IMR-90 (cell line): ENCODE data around the gene ACVR2B. TPM values are rescaled to one million over a fixed set of nuclear protein-coding genes. Genes with fewer than 3 reads are reported as not detected.
A peak's percentile ranks its signal among the peaks of the same experiment; 100 is the strongest.

Experiments used
- ATAC-seq: fragments of 200-7000 bp; cut with Tn5 transposase; 2 replicates; pipeline ENCODE4 v1.9.1; 2020; ENCODE audit warnings: low read depth, mild to moderate bottlenecking, moderate library complexity
- BruUV-seq: library from RNA; stranded (reverse); fragments of 400-500 nt; replicated peaks from 2 replicates; lab custom pipeline; 2021; lab: Mats Ljungman, UMichigan
- CTCF ChIA-PET: fragments of 300-600 bp; formaldehyde crosslinking; extraction: SDS; loops from one replicate; lab custom pipeline; 2021; ENCODE audit warnings: antibody characterized with exemption; lab: Yijun Ruan, JAX
- POLR2A ChIA-PET: fragments of 300-600 bp; sonication (Branson Sonifier 250); formaldehyde crosslinking; loops from one replicate; lab custom pipeline; 2022; ENCODE audit warnings: antibody characterized with exemption; ENCODE audit not compliant: unreplicated experiment; lab: Charles Lee
- DNase-seq: peaks from one replicate; pipeline ENCODE4 v3.0.0; 2013
- H2AFZ ChIP-seq: replicated peaks from 2 replicates; pipeline ENCODE3; 2013; ENCODE audit warnings: low read length, mild to moderate bottlenecking; ENCODE audit not compliant: poor library complexity
- H2AK5ac ChIP-seq: 2 replicates; pipeline ENCODE4 v1.6.1; 2013; ENCODE audit warnings: low read depth, low read length, inconsistent platforms
- H2AK9ac ChIP-seq: replicated peaks from 2 replicates; pipeline ENCODE3; 2013; ENCODE audit warnings: mild to moderate bottlenecking, low read depth, low read length, moderate library complexity; ENCODE audit not compliant: poor library complexity
- H2BK120ac ChIP-seq: 2 replicates; pipeline ENCODE4 v1.6.1; 2013; ENCODE audit warnings: low read depth, low read length, inconsistent platforms
- H2BK15ac ChIP-seq: 3 replicates; pipeline ENCODE4 v1.6.1; 2013; ENCODE audit warnings: low read depth, low read length, inconsistent platforms
- H2BK20ac ChIP-seq: 2 replicates; pipeline ENCODE4 v1.6.1; 2013; ENCODE audit warnings: low read depth, mild to moderate bottlenecking, inconsistent platforms, low read length, moderate library complexity
- H2BK5ac ChIP-seq: 2 replicates; pipeline ENCODE4 v1.6.1; 2013; ENCODE audit warnings: mild to moderate bottlenecking, low read depth, low read length, inconsistent platforms; ENCODE audit not compliant: poor library complexity, severe bottlenecking
- H3K14ac ChIP-seq: replicated peaks from 2 replicates; pipeline ENCODE4 v1.6.1; 2013; ENCODE audit warnings: low read depth, low read length, inconsistent platforms
- H3K18ac ChIP-seq: 2 replicates; pipeline ENCODE4 v1.6.1; 2013; ENCODE audit warnings: low read depth, low read length, control low read depth
- H3K23ac ChIP-seq: 2 replicates; pipeline ENCODE4 v1.6.1; 2013; ENCODE audit warnings: low read depth, low read length, inconsistent platforms
- H3K27ac ChIP-seq: 2 replicates; pipeline ENCODE4 v1.5.1; 2013; ENCODE audit warnings: mild to moderate bottlenecking, control low read depth, low read length; ENCODE audit not compliant: insufficient read depth
- H3K27me3 ChIP-seq: 2 replicates; pipeline ENCODE4 v1.6.1; 2013; ENCODE audit warnings: low read length; ENCODE audit not compliant: control insufficient read depth, insufficient read depth
- H3K36me3 ChIP-seq: 2 replicates; pipeline ENCODE4 v1.6.1; 2013; ENCODE audit warnings: low read length, mixed read lengths; ENCODE audit not compliant: control insufficient read depth, insufficient read depth
- H3K4ac ChIP-seq: 2 replicates; pipeline ENCODE4 v1.6.1; 2013; ENCODE audit warnings: low read depth, low read length, inconsistent platforms
- H3K4me1 ChIP-seq: 2 replicates; pipeline ENCODE4 v1.6.1; 2013; ENCODE audit warnings: low read length, mixed read lengths; ENCODE audit not compliant: control insufficient read depth, insufficient read depth
- H3K4me2 ChIP-seq: 2 replicates; pipeline ENCODE4 v1.6.1; 2013; ENCODE audit warnings: low read depth, mild to moderate bottlenecking, control low read depth, low read length, moderate library complexity
- H3K4me3 ChIP-seq: 2 replicates; pipeline ENCODE4 v1.5.1; 2013; ENCODE audit warnings: low read depth, mild to moderate bottlenecking, control low read depth, low read length, moderate library complexity; ENCODE audit not compliant: insufficient read depth
- H3K56ac ChIP-seq: 2 replicates; pipeline ENCODE4 v1.6.1; 2013; ENCODE audit warnings: low read length, inconsistent platforms; ENCODE audit not compliant: insufficient read depth; ENCODE audit errors: extremely low read depth
- H3K79me1 ChIP-seq, 2 experiments: 2 replicates each; pipeline ENCODE4 v1.6.1; 2013; ENCODE audit warnings: low read length in 2 of 2, inconsistent platforms in 1 of 2, low read depth in 1 of 2
- H3K9ac ChIP-seq: 2 replicates; pipeline ENCODE4 v1.6.1; 2013; ENCODE audit warnings: low read depth, low read length, control low read depth
- H3K9me1 ChIP-seq: 2 replicates; pipeline ENCODE4 v1.6.1; 2013; ENCODE audit warnings: low read length, inconsistent platforms; ENCODE audit not compliant: insufficient read depth
- H3K9me3 ChIP-seq: 2 replicates; pipeline ENCODE4 v1.6.1; 2013; ENCODE audit warnings: low read length; ENCODE audit not compliant: control insufficient read depth, insufficient read depth
- H4K20me1 ChIP-seq: 2 replicates; pipeline ENCODE4 v1.6.1; 2013; ENCODE audit warnings: low read length, inconsistent platforms; ENCODE audit not compliant: insufficient read depth
- H4K5ac ChIP-seq: 2 replicates; pipeline ENCODE4 v1.6.1; 2013; ENCODE audit warnings: mild to moderate bottlenecking, low read depth, low read length, control low read depth
- H4K8ac ChIP-seq, 2 experiments: 2 replicates each; pipeline ENCODE4 v1.6.1; 2013; ENCODE audit warnings: low read depth in 2 of 2, low read length in 2 of 2, control low read depth in 1 of 2, inconsistent platforms in 1 of 2
- H4K91ac ChIP-seq: 2 replicates; pipeline ENCODE4 v1.6.1; 2013; ENCODE audit warnings: low read depth, low read length, inconsistent platforms; ENCODE audit not compliant: insufficient read depth
- BHLHE40 ChIP-seq: fragments of 150-350 bp; IDR thresholded peaks from 2 replicates; pipeline ENCODE4 v1.6.1; 2016; ENCODE audit warnings: mild to moderate bottlenecking, low read depth, low read length
- CEBPB ChIP-seq: IDR thresholded peaks from 2 replicates; pipeline ENCODE4 v1.6.1; 2012; ENCODE audit warnings: low read depth, low read length, improper control_type of control experiment
- CHD1 ChIP-seq: IDR thresholded peaks from 2 replicates; pipeline ENCODE4 v1.6.1; 2012; ENCODE audit warnings: low read depth, low read length, improper control_type of control experiment
- FOS ChIP-seq: fragments of 150-350 bp; IDR thresholded peaks from 2 replicates; pipeline ENCODE4 v1.6.1; 2016; ENCODE audit warnings: low read depth, low read length
- MAFK ChIP-seq: IDR thresholded peaks from 2 replicates; pipeline ENCODE4 v1.6.1; 2012; ENCODE audit warnings: low read depth, low read length, improper control_type of control experiment
- MAZ ChIP-seq: IDR thresholded peaks from 2 replicates; pipeline ENCODE4 v1.6.1; 2012; ENCODE audit warnings: low read depth, mild to moderate bottlenecking, low read length, improper control_type of control experiment, moderate library complexity, borderline replicate concordance
- MXI1 ChIP-seq: IDR thresholded peaks from 2 replicates; pipeline ENCODE4 v1.6.1; 2012; ENCODE audit warnings: low read depth, mild to moderate bottlenecking, low read length, moderate library complexity, borderline replicate concordance
- NFE2L2 ChIP-seq: fragments of 150-350 bp; IDR thresholded peaks from 2 replicates; pipeline ENCODE4 v1.6.1; 2016; ENCODE audit warnings: low read depth, mild to moderate bottlenecking, low read length
- POLR2A ChIP-seq: IDR thresholded peaks from 2 replicates; pipeline ENCODE4 v1.6.1; 2012; ENCODE audit warnings: mild to moderate bottlenecking, low read depth, low read length
- RAD21 ChIP-seq: IDR thresholded peaks from 2 replicates; pipeline ENCODE4 v1.6.1; 2012; ENCODE audit warnings: low read length, improper control_type of control experiment
- RCOR1 ChIP-seq: IDR thresholded peaks from 2 replicates; pipeline ENCODE4 v1.6.1; 2012; ENCODE audit warnings: mild to moderate bottlenecking, low read length, improper control_type of control experiment; ENCODE audit not compliant: insufficient replicate concordance
- RFX5 ChIP-seq: IDR thresholded peaks from 2 replicates; pipeline ENCODE4 v1.8.0; 2012; ENCODE audit warnings: low read depth, mild to moderate bottlenecking, low read length, moderate library complexity
- SMC3 ChIP-seq: fragments of 150-350 bp; IDR thresholded peaks from 2 replicates; pipeline ENCODE4 v1.6.1; 2016; ENCODE audit warnings: low read depth, mild to moderate bottlenecking, antibody characterized with exemption, low read length, moderate library complexity
- WGBS, 2 experiments: methylation state at CpG; one replicate each; pipeline versions ENCODE4 v1.1.5 to v1.1.7; 2013; ENCODE audit warnings: missing lambda C conversion rate in 2 of 2; ENCODE audit not compliant: insufficient read length in 1 of 2; ENCODE audit errors: extremely low coverage in 2 of 2; 5-methylcytosine and 5-hydroxymethylcytosine counted together
- dilution Hi-C: fragments of 300-500 bp; cut with HindIII; formaldehyde crosslinking; loops from one replicate; pipeline ENCODE4 v1.14.3; 2018; ENCODE audit warnings: low sequenced_read_pairs; ENCODE audit not compliant: unreplicated experiment
- in situ Hi-C: fragments of 300-500 bp; cut with MboI; formaldehyde crosslinking; loops from 3 replicates; pipeline ENCODE4 v1.14.3; 2019; ENCODE audit warnings: low sequenced_read_pairs, inconsistent platforms, mixed read lengths
- intact Hi-C: fragments of 100-400 bp; cut with micrococcal nuclease; formaldehyde crosslinking; loops from 2 replicates; pipeline ENCODE4 v1.10.0; 2022
- polyA plus RNA-seq, 3 experiments: library from polyadenylated mRNA; depleted of rRNA; stranded (reverse); fragments of >200 nt; gene quantifications; 2 replicates each; pipeline ENCODE4 v1.2.3, GENCODE V29; 2012; ENCODE audit warnings: low replicate concordance in 1 of 3
- total RNA-seq: library from RNA; depleted of rRNA; stranded (reverse); fragments of >200 nt; gene quantifications from 2 replicates; pipeline ENCODE4 v1.2.3, GENCODE V29; 2012
- TF ChIP-seq, protein P1 (sequence below): fragments of 150-350 bp; IDR thresholded peaks from 2 replicates; pipeline ENCODE4 v1.6.1; 2016; ENCODE audit warnings: low read depth, mild to moderate bottlenecking, low read length, moderate library complexity, borderline replicate concordance
- TF ChIP-seq, protein P2 (sequence below): fragments of 150-350 bp; IDR thresholded peaks from 2 replicates; pipeline ENCODE4 v1.6.1; 2017; ENCODE audit warnings: mild to moderate bottlenecking, antibody characterized with exemption, low read length, low read depth
- TF ChIP-seq, protein P3 (sequence below): conservative IDR thresholded peaks from 2 replicates; pipeline ENCODE4 v1.5.1; 2012; ENCODE audit warnings: mild to moderate bottlenecking, low read depth, low read length, improper control_type of control experiment

ACVR2B gene
- total and polyA plus RNA-seq, 2 of the 4 experiments (the other 2 are of a cell fraction): 0.60 to 1.3 TPM

DNA sequence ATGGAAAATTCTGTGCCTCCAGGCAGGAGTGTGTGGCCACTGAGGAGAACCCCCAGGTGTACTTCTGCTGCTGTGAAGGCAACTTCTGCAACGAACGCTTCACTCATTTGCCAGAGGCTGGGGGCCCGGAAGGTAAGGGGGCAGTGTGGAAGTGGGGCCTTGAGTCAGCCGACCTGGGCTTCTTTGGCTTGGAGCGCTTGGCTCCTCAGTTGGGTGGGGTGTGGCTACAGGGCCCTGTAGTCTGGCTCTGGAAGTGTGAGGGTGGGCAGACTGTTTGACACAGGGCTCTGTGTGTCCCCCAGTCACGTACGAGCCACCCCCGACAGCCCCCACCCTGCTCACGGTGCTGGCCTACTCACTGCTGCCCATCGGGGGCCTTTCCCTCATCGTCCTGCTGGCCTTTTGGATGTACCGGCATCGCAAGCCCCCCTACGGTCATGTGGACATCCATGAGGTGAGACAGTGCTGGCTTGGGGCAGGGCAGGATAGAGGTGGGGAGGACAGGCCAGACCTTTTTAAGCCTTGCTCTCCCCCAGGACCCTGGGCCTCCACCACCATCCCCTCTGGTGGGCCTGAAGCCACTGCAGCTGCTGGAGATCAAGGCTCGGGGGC is 24.3 kb downstream of the ACVR2B start:
- Histone ChIP-seq H2AK5ac (no peak overlapping the region), H4K20me1 (peaks cover 12% of the 10 kb centered on the region), H3K18ac (no peak overlapping the region), H2BK20ac (no peak overlapping the region), H4K8ac (no peak overlapping the region), H3K14ac (no peak overlapping the region), H2AFZ (no peak overlapping the region), H3K9ac (no peak overlapping the region), H3K4me1 (no peaks in the 10 kb centered on the region), H3K4ac (no peak overlapping the region), H2BK5ac (no peak overlapping the region), H4K5ac (no peak overlapping the region), H3K4me3 (no peak overlapping the region), H2AK9ac (peak overlapping the region; percentile 50), H3K56ac (no peak overlapping the region), H3K27ac (no peak overlapping the region), H3K9me3 (no peaks in the 10 kb centered on the region), H2BK120ac (no peak overlapping the region), H4K91ac (no peak overlapping the region), H3K27me3 (no peaks in the 10 kb centered on the region), H3K4me2 (no peak overlapping the region), H3K9me1 (no peaks in the 10 kb centered on the region; the same call in 1 of the 2 replicates), H3K79me1 (peaks cover 4 to 11% of the 10 kb centered on the region in 2 experiments; a peak in 3 of 4 replicates), H2BK15ac (no peak overlapping the region), H3K36me3 (peaks cover 17% of the 10 kb centered on the region), H3K23ac (no peak overlapping the region)
- ChIA-PET CTCF (interaction anchor here (2.6 kb wide), 1 partner anchor 132 kb away, joined by 20 read pairs; the partner anchor contains the start of gene XYLB), POLR2A (no interaction called here)
- no TSS peak for BruUV-seq
- dilution Hi-C loops: loop anchor here (25.0 kb wide), 1 partner anchor 116 kb away; no protein-coding TSS in a partner anchor
- TF ChIP-seq RFX5 (no peak), MAZ (no peak), MAFK (no peak), CEBPB (no peak), NFE2L2 (no peak), RCOR1 (no peak), BHLHE40 (no peak), SMC3 (no peak), MXI1 (no peak), RAD21 (no peak), CHD1 (no peak), POLR2A (no peak), FOS (no peak)
- TF ChIP-seq, protein P1, sequence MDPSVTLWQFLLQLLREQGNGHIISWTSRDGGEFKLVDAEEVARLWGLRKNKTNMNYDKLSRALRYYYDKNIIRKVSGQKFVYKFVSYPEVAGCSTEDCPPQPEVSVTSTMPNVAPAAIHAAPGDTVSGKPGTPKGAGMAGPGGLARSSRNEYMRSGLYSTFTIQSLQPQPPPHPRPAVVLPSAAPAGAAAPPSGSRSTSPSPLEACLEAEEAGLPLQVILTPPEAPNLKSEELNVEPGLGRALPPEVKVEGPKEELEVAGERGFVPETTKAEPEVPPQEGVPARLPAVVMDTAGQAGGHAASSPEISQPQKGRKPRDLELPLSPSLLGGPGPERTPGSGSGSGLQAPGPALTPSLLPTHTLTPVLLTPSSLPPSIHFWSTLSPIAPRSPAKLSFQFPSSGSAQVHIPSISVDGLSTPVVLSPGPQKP: no peak
- TF ChIP-seq, protein P2, sequence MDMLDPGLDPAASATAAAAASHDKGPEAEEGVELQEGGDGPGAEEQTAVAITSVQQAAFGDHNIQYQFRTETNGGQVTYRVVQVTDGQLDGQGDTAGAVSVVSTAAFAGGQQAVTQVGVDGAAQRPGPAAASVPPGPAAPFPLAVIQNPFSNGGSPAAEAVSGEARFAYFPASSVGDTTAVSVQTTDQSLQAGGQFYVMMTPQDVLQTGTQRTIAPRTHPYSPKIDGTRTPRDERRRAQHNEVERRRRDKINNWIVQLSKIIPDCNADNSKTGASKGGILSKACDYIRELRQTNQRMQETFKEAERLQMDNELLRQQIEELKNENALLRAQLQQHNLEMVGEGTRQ: no peak
- TF ChIP-seq, protein P3, sequence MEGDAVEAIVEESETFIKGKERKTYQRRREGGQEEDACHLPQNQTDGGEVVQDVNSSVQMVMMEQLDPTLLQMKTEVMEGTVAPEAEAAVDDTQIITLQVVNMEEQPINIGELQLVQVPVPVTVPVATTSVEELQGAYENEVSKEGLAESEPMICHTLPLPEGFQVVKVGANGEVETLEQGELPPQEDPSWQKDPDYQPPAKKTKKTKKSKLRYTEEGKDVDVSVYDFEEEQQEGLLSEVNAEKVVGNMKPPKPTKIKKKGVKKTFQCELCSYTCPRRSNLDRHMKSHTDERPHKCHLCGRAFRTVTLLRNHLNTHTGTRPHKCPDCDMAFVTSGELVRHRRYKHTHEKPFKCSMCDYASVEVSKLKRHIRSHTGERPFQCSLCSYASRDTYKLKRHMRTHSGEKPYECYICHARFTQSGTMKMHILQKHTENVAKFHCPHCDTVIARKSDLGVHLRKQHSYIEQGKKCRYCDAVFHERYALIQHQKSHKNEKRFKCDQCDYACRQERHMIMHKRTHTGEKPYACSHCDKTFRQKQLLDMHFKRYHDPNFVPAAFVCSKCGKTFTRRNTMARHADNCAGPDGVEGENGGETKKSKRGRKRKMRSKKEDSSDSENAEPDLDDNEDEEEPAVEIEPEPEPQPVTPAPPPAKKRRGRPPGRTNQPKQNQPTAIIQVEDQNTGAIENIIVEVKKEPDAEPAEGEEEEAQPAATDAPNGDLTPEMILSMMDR: no peak
- ATAC-seq (no peak), DNase-seq (no peak)
- WGBS, 2 experiments: 100% methylated on average over 1 of the region's 15 CpGs; no CpG with 5 or more reads in 1 of the 2 experiments
- intact Hi-C loops: no loop called here
- in situ Hi-C loops: no loop called here
